Mammary epithelial cell (primary cell): ENCODE results near the gene PCCA.

ENCODE experiments used
- CTCF ChIP-seq, 2 donors: IDR thresholded peaks in 1 of 2; conservative IDR thresholded peaks in 1 of 2; 2 replicates each; pipeline ENCODE4 v1.5.1; 2011 to 2012; ENCODE audit warnings: inconsistent platforms in 2 of 2, low read length in 2 of 2, mild to moderate bottlenecking in 2 of 2, control low read depth in 1 of 2, low read depth in 1 of 2; ENCODE audit not compliant: insufficient read depth in 1 of 2; ENCODE audit errors: extremely low read depth in 1 of 2
- EZH2 ChIP-seq: IDR thresholded peaks from 2 replicates; pipeline ENCODE4 v1.6.1; 2012; ENCODE audit warnings: low read length, inconsistent platforms, borderline replicate concordance

- TF ChIP-seq CTCF (conservative IDR thresholded peaks at IDR 0.05 in 1 of 2, IDR thresholded peaks at IDR 0.05 in 1 of 2; ENCODE audit: extremely low read depth in 1 of 2, insufficient read depth in 1 of 2, low read depth in 1 of 2, low read length in 2 of 2) = no peak
- TF ChIP-seq EZH2 = no peak
Observed at GRCh38 chr13:100483841-100484381, 395.0 kb downstream of the PCCA start.
